ENCODE results near the gene DHRS12.

Gene DHRS12

DNA sequence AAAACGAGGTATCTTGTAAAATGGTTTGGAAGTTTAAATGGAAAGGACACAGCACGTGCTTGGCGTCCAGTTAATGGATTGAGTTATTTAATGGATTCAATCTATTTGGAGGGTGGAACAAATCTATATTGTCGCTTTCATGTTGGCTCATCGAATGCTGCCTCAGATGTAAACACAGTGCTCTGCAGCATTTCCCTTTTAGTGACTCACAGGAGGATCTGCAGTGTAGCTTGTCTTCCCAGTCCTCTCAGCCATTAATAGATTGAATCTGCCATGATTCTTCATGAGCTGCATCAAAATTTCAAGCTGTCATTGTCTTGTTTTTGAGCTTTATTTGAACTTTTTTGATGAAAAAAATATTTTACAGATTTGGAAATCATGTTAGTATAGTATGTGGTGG lies 44.7 kb downstream of the DHRS12 start:
- no peak for DNase-seq (ENCODE audit: low read depth in 2 of 2)

DNA sequence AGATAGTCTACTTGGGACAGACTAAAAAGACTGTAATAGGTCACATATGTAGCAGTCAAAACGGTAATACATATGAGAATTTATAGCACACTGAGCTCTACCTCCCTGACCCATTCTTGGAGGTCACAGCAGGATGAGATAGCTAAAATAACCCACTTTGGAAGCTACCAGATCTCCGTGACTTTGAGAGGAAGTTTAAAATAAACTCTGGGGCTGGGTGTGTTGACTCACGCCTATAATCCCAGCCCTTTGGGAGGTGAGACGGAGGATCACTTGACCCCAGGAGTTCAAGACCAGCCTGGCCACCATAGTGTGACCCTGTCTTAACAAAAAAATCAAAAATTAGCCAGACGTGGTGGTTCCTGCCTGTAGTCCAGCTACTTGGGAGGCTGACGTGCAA lies 45.3 kb downstream of the DHRS12 start:
- DNase-seq (ENCODE audit: low read depth in 2 of 2) = no peak

DNA sequence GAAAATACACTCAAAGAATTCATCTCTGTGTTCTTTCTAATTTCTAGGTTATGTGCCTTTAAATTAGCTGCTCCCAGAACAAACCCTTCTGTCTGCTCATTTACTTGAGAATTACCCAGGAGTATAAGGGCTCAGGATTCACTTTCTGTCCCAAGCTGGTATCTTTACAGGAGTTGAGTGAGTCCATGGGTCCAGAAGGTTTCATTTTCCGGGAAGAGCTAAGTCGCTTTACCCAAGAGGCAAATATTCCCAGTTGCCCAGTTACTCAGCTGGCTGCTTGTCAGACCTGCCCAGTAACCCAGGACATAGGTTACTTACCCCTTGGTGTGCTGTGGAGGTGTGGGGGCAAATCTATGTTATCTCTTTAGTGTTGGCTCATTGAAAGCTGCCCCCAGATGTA lies 47.3 kb downstream of the DHRS12 start:
- no peak for DNase-seq (ENCODE audit: low read depth in 2 of 2)

DNA sequence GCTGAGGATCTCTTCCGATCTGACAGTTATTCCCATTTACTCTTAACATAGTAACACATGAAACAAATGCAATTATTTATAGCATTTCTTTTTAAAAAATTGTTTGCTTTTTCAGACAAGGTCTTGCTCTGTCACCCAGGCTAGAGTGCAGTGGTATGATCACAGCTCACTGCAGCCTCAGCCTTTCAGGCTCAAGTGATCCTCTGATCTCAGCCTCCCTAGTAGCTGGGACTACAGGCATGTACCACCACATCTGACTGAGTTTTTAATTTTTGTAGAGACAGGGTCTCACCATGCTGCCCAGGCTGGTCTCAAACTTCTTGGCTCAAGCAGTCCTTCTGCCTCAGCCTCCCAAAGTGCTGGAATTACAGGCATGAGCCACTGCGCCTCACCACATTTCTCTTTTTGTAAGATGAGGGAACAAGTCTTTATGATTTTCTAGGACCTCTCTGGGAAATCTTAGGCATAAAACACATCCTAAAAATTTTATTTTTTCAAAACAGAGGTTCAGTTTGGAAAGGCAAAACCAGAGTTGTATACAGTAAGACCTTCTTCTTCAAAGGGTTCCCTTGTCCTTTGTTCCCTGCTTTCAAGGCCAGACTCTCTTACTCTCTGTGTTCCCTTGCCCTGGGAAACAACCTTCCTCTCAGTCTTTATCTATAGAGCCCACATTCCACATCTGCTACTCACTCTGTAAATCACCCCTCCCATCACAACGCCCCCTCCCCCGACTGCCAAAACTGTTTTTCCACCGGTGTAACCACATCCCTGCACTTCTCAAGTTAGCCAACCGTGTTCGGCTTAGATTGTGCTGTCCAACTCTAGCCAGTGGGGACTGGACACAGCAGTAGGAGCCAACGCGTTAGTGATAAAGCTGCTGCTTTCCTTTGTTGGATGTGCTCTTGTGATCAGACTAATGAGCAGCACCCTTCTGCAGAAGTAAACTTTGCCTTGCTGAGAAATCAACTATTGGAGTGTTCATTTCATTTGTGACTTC lies 56.2 kb downstream of the DHRS12 start:
- DNase-seq (ENCODE audit: low read depth in 2 of 2) = no peak

DNA sequence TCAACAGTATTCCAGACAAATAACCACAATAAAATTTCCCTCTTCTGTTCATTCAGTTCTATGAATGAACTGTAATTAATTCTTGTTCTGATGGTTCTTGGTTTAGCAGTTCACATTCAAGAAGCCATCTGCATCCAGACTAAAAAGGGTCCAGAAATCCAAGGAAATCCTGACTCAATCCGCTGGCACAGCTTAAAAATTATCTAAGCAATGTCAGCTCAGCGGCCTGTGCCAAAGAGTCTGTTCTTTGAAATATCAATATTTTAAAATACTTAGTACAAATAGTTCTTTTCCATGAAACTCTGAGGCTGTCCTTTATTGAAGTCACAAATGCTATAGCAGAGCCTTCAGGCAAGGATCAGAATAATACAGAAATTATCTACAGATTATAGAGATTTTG lies 57.2 kb downstream of the DHRS12 start:
- DNase-seq (ENCODE audit: low read depth in 2 of 2) = no peak

DNA sequence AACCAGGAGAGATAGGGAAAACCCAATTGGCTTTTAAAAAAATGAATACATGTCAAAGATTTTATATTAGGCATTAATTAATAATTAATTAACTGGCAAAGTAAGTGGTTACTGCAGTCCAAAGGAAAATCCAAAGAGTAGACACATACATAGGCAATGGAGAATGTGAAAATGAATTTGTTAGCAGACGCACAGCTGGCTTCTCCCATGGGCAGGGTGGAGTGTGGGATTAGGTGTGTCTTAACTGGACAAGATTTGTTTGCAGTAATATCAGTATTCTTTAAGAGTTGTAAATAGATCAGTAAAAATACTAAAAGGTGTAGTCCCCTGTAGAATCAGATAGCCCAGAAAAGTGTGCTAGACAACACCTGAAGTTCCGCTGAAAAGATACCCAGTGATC lies 58.7 kb downstream of the DHRS12 start:
- DNase-seq (ENCODE audit: low read depth in 2 of 2) = no peak

DNA sequence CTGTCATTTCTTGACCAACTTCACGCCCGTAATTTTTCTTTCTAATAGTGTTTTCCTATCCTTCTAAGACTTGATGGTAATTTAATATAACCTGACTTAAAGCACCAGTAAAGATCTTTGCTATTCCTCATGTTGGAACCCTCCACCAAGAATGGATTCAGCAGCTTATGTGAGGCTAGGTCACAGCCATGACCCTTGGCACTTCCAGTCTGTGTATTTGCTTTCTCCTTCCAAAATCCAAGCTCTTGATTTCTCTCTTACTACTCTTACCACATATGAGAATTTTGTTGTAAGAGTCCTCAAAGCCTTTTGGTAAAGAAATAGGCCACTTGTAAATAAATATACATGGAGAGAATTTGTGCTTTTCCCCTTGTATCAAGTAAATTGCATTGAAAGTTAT lies 61.4 kb downstream of the DHRS12 start:
- no peak for DNase-seq (ENCODE audit: low read depth in 2 of 2)

DNA sequence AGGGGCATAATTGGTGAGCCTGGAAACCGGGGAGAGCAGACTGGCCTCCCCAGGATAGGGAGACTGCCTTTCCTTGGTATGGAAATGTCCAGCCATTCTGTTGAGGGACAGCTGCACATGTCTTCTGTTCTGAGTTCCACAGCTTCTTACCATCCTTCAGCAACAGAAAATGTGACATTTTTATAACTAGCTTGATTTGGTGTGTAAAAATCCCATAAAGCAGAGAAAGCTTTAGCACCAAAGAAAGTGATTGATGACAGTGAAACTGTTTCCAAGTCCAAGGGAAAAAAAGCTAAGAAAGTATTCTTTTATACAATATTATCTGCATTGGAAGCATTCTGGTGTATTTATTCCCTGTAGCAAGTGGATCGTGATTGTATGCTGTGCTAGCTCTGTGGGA lies 61.9 kb downstream of the DHRS12 start:
- no peak for DNase-seq (ENCODE audit: low read depth in 2 of 2)

DNA sequence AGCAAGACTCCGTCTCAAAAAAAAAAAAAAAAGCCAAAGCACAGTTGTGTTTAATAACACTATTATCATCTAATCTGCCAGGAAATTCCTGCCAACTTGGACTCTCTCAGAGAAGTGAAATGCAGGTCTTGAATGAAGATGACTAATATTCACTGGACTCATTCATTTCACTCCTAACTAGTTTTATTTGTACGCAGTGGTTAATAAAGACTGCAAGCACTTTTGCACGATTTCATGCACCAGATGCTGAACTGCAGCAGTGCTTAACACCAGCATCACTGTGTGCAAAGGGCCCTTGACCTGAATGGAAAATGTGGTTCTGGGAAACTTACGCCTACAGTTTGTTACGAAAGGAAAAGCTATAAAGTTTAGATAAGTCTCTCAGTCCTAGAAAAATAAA lies 63.3 kb downstream of the DHRS12 start:
- no peak for DNase-seq (ENCODE audit: low read depth in 2 of 2)

DNA sequence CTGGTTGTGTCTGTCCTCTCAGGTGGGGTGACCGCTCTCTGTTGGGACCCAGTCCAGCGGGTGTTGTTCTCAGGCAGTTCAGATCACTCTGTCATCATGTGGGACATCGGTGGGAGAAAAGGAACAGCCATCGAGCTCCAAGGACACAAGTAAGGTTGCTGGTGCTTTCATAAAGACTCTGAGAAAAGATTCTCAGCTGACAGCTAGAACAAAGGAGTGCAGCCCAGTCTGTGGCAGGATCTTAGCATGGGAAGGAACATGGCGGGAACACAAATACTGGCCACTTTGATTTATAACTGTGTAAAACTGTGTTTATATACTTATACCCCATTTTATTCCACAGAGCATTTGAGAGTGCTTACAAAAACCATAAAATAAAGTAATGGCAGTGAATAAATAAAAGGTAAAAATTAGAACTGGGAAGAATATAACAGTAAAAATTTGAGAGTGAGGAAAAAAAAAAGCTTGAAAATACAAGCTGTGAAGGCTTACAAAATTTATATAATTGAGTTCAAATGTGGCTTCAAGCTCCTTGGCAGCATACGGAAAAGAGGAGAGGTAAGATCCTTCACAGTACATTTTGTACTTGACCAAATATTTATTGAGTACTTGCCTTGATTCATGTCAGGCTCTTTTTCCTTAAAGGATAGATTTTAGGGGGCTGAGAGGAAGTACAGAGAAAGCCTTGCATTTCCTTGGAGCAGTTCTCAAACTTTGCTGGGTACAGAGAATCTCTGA lies 64.8 kb downstream of the DHRS12 start:
- no peak for DNase-seq (ENCODE audit: low read depth in 2 of 2)

DNA sequence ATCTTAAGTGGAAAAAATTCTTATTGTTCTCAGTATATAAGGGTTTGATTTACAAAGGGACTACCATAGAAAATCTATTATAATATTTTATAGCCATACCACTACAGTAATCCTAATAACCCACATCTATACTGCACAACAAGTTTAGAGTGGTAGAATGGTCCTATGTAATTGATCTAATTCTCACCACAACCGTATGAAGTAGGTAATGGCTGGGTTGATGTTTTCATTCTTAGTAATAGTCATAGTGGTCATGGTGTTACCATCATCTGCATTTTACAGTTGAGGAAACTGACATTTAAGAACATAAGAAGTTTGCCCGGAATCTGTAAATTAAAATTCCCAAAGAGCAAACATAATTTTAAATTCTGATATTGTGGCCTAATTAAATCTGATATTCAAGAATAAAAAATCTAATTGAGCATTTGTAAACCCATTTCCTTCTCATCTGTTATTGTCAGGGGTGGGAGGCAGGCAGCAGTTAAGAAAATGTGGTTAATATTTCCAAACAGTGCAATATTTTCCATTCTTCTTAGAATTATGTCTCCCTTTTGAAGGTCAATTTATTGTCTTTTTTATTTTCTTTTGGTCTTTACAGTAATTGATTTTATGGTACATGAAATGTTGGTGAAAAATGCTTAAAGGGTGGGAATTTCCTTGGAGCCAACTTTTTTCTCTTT lies 65.6 kb downstream of the DHRS12 start:
- DNase-seq (ENCODE audit: low read depth in 2 of 2) = no peak

DNA sequence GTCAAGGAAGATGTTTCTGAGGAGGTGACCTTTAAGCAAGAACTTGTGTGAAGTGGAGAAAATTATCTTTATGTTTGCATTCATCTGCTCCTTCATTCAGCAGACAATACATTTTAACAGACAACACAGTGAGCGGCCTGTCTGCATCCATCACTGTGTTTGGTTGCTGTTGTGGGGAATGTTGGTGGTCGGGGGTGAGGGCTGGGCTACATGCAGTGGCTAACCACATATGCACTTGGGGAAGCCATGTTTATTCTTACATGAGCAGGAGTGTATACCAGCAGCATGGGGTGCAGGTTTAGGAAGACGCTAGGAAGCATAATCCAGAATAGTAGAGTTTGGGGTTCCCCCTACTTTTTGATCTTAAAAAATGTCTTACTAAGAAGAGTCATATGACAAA lies 66.4 kb downstream of the DHRS12 start:
- no peak for DNase-seq (ENCODE audit: low read depth in 2 of 2)

DNA sequence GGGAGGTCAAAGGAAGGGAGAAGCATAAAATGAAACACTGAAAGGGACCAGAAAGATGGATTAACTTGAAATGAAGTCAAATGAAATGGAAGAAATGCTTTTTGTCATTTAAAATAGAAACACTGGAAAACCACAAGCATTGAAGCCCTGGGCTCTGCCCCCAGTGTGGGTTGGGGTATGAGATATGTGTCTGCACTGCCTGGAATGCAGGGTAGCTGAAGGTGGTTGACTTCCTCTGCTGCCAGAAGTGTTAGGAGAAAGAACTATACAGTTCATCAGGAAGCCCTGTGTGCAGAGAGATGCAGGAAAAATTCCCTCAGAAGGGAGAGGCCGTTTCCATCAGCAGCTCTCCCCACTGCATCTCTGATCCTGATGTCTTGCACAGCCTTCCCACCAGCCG lies 69.2 kb downstream of the DHRS12 start:
- no peak for DNase-seq (ENCODE audit: low read depth in 2 of 2)

DNA sequence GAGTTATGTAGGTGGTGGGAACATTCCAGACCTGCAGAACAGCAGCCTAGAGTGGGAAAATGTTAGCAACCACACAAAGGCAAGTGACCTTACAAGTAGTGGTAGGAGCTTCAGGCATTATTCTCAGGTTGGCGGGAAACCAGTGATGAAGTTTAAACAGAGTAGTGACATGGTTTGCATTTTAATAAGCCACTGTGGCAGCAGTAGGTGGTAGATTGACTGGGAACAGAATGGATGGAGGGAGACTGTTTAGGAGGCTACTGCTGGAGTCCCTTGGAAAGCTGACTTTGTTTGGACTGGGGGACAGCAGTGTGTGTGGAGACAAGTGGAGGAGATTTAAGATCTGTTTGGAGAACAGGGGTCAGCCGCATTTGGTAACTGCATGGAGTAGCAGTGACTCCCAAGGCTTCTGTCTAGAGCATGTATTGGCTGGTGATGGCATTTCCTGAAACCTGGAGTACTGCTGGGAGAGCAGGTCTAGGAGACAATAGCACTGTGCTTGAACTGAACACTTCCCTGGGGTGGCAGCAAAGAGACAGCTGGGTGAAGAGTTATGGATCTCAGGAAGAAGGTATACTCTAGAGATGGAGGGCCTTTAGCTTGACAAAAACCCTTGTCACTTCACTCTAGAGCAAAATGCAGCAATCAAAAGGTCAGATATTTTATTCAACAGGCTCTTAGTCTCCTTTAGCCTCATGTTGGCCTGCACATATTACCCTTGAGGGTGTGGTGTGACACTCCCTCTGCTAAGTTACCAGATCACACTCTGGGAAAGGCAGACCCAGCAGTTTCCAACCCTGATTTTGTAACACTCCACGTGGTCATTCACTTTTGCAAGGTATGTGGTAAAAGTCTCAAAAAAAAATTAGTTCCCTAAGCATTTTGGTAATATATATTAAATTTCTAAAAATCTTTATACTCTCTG lies 70.3 kb downstream of the DHRS12 start:
- no peak for DNase-seq (ENCODE audit: low read depth in 2 of 2)

DNA sequence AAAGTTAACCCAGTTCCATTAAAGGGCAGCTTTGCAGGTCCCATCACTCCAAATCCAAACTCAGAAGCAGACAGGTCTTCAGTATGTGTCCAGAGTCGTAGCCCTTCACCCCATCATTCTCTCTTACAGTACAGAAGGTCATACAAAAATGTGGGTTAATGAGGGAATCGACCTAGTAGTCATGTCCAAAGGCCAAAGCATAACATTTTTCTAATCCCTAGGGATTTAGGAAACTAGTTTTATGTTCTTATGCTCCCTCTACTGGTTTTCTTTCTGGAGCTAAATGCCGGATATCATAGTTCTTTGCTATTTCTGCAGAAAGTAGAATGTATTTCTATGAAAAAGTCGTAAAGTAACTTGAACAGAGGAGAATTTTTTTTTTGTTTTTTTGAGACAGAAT lies 72.2 kb downstream of the DHRS12 start:
- peak; percentile 32 to 34 for DNase-seq (ENCODE audit: low read depth in 2 of 2)

DNA sequence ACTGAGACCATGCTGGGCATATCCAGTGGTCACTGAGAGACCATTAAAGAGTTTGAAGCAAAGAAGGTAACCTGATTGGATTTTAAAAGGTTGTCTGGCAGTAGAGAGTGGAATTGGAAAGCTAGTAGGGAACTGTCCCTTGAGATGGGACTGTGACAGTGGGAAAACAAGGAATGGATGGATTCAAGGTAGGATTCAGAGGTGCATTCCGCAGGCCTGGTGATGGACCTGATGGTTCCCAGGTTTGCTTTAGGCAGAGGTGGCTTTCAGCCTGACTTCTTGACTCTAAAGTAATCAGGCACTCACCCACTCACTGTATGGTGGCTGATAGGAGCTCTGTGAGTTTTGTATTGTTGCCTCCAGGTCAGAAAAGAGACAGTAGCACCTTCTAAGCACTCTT lies 73.0 kb downstream of the DHRS12 start:
- no peak for DNase-seq (ENCODE audit: low read depth in 2 of 2)

DNA sequence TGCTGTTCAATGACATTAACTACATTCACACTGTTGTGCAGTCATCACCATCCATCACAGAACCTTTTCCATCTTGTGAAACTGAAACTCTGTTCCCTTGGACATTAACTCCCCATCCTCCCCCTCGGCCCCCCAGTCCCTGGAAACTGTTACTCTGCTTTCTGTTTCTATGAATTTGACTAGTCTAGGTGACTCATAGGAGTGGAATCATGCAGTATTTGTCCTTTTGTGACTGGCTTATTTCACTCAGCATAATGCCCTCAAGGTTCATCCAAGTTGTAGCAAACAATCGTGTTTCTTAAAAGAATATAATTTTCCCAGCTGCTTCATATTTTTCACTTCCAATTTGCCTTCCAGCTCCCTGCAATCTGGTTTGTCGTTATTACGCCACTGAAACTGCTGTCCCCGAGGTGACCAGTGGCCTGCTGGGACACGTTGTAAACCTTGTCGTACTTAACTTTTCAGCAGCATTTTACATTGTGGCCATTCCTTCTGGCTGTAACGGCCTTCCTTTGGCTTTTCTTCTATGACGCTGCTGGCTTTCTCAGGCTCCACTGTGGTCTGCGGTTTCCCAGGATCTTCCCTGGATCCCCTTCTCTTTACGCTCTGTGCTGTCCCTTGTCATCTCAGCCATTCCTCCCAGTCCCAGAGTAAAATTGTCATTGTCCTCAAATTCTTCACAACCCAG lies 74.0 kb downstream of the DHRS12 start:
- DNase-seq (ENCODE audit: low read depth in 2 of 2) = peak; percentile 70 to 73

DNA sequence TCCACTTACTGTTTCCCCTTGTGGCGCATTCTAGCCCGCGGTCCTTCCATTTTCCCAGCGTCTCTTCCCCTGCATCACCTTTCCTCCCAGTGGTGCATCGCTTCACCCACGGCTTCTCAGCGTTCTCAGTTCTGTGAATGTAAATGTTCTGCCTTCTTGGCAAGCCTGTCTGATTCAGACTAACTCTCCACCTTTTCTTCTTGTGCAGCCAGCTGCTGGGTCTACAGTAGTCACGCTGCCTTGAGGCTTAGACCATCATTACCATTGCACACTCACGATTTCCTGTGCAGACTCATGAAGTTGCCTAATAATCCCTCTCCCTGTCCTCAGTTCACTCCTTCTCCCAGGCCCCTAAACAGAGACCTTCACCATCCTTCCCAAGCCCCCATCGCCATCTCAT lies 75.0 kb downstream of the DHRS12 start:
- peak; percentile 52 to 61 for DNase-seq (ENCODE audit: low read depth in 2 of 2)

DNA sequence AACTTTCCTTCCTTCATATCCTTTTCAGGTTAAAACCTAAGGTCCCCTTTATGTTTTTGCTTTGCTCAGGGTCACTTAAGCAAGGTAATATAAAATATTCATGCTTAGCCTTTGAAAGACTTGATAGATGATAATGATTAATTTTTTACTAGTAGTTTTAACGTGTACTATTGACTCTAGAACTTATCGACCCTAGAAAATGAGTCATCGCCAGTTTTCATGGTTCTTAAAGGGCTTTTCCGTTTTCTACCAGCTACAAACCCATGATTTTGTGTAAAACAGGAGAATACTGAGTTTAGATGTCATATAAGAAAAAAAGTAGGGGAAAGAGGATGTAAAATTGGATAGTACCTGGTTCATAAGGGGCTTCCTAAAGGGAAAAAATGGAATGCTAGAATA lies 75.7 kb downstream of the DHRS12 start:
- DNase-seq (ENCODE audit: low read depth in 2 of 2) = no peak

DNA sequence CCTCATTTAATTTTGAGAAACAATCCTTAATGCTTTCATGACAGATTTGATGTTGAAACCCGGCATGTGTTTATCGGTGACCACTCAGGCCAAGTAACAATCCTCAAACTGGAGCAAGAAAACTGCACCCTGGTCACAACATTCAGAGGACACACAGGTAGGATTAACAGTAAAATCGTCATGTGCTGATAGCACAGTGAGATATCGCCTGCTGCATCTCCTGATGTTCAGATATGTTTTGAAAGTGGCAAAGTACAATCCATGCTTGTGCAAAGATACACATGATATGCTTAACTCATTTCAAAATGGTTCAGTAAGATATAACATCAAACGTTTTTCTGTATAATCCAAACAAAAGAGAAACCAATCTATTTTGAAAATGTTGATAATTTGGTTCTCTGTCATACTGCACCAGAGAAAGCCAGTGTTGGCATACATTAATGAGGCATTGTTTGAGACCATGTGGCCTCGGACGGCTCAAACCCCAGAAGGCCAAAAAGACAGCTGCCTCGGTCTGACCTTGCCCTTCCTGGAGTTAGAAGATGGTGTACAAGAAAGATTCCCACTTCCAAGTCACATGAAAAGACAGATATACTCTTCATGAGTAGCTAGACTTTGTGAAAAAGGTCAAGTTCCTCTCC lies 76.2 kb downstream of the DHRS12 start:
- no peak for DNase-seq (ENCODE audit: low read depth in 2 of 2)
